ENCODE data around the gene ACTR3. TPM values are rescaled to one million over a fixed set of nuclear protein-coding genes. Genes with fewer than 3 reads are reported as not detected.

The ACTR3 gene
- total and polyA plus RNA-seq, 2 experiments from 2014 or later, result 63.7 to 137 TPM

GRCh38 chr2:113977060-113977659, 87.3 kb downstream of the ACTR3 start:
- no peaks in the 10 kb centered on the region for H3K9me2 ChIP-seq (ENCODE audit: insufficient read depth)
- no peak overlapping the region for H3K4me3 ChIP-seq
- peaks cover 41% of the 10 kb centered on the region for H3K36me3 Mint-ChIP-seq (ENCODE audit: low read depth)
- no peak overlapping the region for H3K27ac ChIP-seq (ENCODE audit: low read depth)
- no peaks in the 10 kb centered on the region for H4K20me1 ChIP-seq (replicated peaks; ENCODE audit: insufficient read depth)
- ATAC-seq (no peak), DNase-seq (ENCODE audit: low spot score) (no peak)
- H2AFZ ChIP-seq, result no peak overlapping the region
- H3K27me3 Mint-ChIP-seq (ENCODE audit: insufficient read depth, low read depth, poor library complexity), result peaks cover 22% of the 10 kb centered on the region
- no peak overlapping the region for H3K4me2 ChIP-seq
- TF ChIP-seq CREB1 (CRISPR knock-in tag; IDR thresholded peaks at IDR 0.05; ENCODE audit: low read depth) (no peak), JUNB (IDR thresholded peaks at IDR 0.05; ENCODE audit: unreplicated experiment) (no peak), CTCF (conservative IDR thresholded peaks at IDR 0.05; ENCODE audit: low read depth in 2 of 2) (no peak), POLR2AphosphoS5 (IDR thresholded peaks at IDR 0.05; ENCODE audit: low read depth) (no peak), ETS1 (IDR thresholded peaks at IDR 0.05) (no peak), EZH2 (IDR thresholded peaks at IDR 0.05; ENCODE audit: low read depth, unreplicated experiment) (no peak), REST (IDR thresholded peaks at IDR 0.05; ENCODE audit: unreplicated experiment) (no peak), ZNF462 (CRISPR knock-in tag; IDR thresholded peaks at IDR 0.05) (no peak), ZNF114 (CRISPR knock-in tag; IDR thresholded peaks at IDR 0.05) (no peak), NANOG (IDR thresholded peaks at IDR 0.05; ENCODE audit: borderline replicate concordance) (no peak)
- peaks cover 57% of the 10 kb centered on the region for H3K9me3 Mint-ChIP-seq
- no peak overlapping the region for H3K27ac Mint-ChIP-seq
- H3F3A ChIP-seq (replicated peaks; ENCODE audit: low read depth), result peaks cover 5% of the 10 kb centered on the region
- H3K36me3 ChIP-seq (ENCODE audit: insufficient read depth), result no peaks in the 10 kb centered on the region; the same call in 1 of the 2 replicates
- H3K27me3 ChIP-seq (ENCODE audit: insufficient read depth), result no peaks in the 10 kb centered on the region
- no peaks in the 10 kb centered on the region for H3K4me1 ChIP-seq (ENCODE audit: insufficient read depth)
- H3K4me3 Mint-ChIP-seq, result no peak overlapping the region
- H3K79me2 ChIP-seq (replicated peaks; ENCODE audit: insufficient read depth), result no peaks in the 10 kb centered on the region
- no peaks in the 10 kb centered on the region for H3K4me1 Mint-ChIP-seq

Data from GM23338 (cell line).